Epithelial cell of esophagus (primary cell): ENCODE data around the gene YIPF3.

Source experiments
- DNase-seq: peaks from one replicate; pipeline ENCODE4 v3.0.0; 2010; ENCODE audit warnings: low read depth
- H3K4me3 ChIP-seq: 2 replicates; pipeline ENCODE4 v1.5.1; 2011; ENCODE audit warnings: mild to moderate bottlenecking, low read length, control low read depth
- CTCF ChIP-seq: IDR thresholded peaks from 2 replicates; pipeline ENCODE4 v1.5.1; 2011; ENCODE audit warnings: low read depth, mild to moderate bottlenecking, low read length, control low read depth, inconsistent platforms; ENCODE audit not compliant: insufficient read depth; ENCODE audit errors: missing control alignments

Gene YIPF3

DNA sequence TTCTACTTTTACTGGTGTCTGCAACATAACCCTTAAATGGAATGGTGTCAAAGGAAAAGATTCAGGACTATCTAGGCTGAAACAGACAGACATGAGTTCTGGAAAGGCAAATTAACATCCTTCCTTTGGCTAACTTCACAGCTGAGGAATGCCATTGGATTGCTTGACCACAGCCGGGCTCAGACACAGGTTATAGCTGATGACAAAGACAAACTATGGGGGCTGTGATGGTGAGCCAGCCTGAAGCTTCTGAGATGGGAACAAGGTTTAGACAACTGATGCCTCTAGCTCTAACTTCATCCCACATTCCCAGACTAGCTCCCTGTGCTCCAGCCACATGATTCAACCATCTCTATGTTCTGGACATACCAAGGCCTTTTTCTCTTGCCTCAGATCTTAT is 15.5 kb upstream of the YIPF3 start:
- no peak for TF ChIP-seq CTCF
- DNase-seq = no peak
- H3K4me3 ChIP-seq = no peak overlapping the region

- DNase-seq = no peak
- H3K4me3 ChIP-seq = no peak overlapping the region
- TF ChIP-seq CTCF = no peak
Measured at GRCh38 chr6:43524483-43524961, 7.8 kb upstream of the YIPF3 start.

DNA sequence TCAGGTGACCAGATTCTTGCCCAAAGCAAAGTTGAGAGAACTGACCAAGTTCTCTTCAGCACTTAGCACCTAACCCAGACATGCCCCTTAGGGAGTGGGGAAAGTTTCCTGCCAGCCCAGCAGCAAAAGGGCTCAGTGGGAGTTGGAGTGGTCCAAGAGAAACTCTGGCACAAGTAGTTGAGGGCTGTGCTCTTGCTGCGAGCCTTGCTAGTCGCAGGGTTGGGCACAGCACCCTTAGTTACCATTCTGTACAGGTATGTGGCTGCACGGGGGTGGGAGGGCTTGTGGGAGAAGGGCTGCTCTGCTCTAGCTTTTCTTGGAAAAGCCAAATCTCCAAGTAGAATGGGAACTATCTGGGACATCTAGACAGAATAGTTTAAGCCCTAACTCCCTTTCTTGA is 6.6 kb upstream of the YIPF3 start:
- H3K4me3 ChIP-seq = no peak overlapping the region
- TF ChIP-seq CTCF = no peak
- DNase-seq = no peak

- no peak overlapping the region for H3K4me3 ChIP-seq
- TF ChIP-seq CTCF = no peak
- DNase-seq = no peak
Measured at GRCh38 chr6:43522547-43523261, 6.0 kb upstream of the YIPF3 start.

DNA sequence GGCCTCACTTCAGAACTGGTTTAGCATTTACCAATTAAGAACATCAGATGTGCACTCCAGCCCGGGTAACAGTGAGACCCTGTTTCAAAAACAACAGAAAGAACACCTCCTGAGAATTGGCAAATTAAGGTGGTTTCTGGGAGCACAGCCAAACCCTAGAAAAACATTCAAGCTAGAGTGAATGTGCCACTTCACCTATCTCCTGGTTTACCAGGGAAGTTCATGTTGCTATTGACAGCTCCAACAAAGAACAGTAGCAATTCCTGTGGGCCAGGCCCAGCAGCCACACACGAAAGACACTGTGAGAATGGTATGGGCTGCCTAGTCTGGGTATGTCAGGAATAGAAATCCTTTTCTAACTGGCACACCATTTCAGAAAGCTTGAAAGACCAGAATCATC is 5.1 kb upstream of the YIPF3 start:
- TF ChIP-seq CTCF = no peak
- H3K4me3 ChIP-seq = no peak overlapping the region
- no peak for DNase-seq

DNA sequence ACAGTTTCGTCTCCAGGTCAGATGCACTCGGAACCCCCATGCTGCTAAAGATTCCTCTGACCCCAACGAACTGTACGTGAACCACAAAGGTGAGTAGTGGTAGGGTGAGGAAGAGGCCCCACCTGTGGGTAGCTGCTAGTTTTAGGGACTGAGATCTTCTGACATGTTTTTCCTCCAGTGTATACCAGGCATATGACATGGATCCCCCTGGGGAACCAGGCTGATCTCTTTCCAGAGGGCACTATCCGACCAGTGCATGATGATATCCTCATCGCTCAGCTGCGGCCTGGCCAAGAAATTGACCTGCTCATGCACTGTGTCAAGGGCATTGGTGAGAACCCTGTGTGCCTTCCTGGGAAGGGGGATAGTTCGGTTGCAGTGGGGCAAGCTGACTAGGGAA is 3.4 kb upstream of the YIPF3 start:
- DNase-seq = no peak
- no peak for TF ChIP-seq CTCF
- H3K4me3 ChIP-seq = no peak overlapping the region
